CD4-positive, alpha-beta T cell treated with Interleukin-4 for 1 hour (primary cell): ENCODE results near the gene KRTAP2-2.
"Not testable (repeated sequence)": the region's sequence is repeated elsewhere in the genome, so short reads cannot be mapped to it uniquely, and the experiment has no call there.

Source experiments
- DNase-seq, 2 donors: peaks; one replicate each; pipeline ENCODE4 v3.0.0-alpha.2; 2020 to 2022

KRTAP2-2 gene

DNA sequence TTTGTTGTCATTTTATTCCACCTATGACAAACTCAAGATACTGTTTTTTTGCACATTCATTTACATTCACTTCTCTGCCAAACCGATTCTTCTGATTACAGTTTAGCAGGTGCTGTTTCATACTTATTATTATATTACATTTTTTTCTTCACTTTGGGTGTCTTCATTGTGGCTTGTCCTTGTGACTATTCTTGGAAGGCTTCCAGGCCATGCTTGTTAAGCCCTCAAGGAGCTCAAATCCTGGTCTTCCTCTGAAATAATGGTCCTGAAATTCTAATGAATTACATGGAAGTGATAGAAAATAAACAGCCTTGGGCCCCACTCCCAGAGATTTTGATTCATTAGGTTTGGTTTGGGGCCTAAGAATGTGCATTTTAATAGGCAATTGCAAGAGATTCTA lies 9.3 kb upstream of the KRTAP2-2 start:
- no peak for DNase-seq

DNA sequence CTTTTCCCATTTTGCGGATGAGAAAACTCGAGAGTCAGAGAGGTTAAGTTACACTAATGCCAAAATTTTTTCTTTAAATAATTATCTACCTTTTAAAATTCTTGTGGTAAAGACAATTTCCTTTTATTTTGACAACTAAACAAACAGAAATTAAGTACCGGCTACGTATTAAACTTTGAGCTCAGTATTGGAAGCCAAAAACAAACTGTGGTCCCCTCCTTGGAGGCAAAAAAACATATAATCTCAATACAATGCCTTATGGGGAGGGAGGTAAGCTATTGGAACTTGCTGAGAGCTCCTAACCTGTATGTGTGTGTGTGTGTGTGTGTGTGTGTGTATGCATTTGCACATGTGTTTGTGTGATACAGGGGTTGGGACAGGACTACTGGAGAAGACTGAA lies 8.4 kb upstream of the KRTAP2-2 start:
- no peak for DNase-seq

DNA sequence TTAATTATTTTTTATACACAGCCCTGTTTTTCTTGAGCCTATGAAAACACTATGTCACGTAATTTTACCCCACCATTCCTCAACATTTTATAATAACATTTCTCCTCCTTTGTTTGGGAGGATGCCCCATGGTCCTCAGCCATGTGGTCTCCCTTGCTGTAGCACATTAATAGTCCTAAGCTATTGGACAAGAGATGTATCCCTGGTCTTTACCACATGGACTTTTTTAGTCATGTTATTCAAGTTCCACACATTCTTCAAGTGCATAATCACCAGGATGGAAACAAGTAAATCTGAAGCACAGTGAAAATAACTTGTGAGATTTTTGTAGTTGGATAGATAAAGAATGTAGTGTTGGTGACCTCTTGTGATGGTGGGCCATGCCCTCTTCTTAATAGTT lies 6.9 kb upstream of the KRTAP2-2 start:
- DNase-seq, result no peak

DNA sequence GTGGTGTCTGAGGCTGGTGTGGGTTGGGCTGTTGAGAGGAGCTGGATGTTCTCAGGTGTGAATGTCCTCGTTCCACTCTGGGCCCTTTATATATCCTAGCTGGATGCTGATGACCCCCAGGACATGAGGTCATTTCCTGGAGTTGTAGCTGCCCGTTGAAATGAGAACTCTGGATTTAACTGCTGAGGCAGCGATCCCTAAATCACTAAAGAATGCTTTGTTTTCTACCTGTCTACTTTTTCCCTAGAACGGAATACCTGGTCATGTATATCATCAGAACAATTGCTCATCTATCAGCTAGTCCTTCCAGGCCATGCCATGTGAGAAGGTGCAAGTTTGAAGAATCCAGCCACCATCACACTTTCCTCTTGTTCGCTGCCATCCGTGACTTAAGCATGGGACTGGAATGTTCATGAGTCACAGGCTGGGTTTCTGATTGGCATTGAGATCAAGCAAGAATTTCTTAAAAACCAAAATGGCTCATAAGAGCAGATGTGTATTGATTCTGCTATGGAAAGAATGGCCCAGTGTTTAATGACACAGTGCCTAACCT lies 5.1 kb upstream of the KRTAP2-2 start, which contains the start of gene KRTAP2-3:
Gene KRTAP2-3 (minus strand): TSS at position 63 of the 553 bp plus-strand sequence. CDS start 64 bp downstream, outside the sequence.
- no peak for DNase-seq

DNA sequence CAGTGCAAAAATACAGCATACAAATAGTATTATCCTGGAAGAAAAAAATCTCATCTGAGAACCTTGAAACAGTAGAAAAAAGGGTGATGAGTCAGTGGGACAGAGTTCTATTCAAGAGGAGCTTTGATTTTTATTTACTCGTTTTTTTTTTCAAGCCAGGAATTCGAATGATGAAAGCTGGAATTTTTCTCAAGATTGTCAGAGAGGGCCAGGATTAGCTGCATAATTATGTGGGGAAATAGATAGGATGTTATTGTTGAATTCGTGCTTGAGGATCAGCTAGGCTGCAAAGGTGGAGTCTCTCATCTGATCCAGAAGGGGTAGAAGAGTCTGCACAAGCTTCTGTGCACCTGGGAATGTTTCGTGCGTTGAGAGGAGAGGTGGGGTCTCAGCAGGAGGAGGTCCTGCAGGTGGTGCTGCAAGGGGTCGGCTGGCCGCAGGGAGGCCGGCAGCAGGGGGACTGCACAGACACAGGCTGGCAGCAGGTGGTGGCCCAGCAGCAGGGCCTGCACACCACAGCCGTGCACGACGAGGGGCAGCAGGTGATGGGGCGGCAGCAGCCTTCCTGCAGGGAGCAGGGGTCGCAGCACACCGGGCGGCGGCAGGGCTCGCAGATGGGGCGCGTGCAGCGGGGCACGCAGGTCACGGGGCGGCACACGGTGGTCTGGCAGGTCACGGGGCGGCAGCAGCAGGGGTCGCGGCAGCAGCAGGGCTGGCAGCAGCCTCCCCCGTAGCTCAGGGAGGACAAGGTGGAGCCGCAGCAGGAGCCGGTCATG lies 4.4 kb upstream of the KRTAP2-2 start:
- not testable (repeated sequence) for DNase-seq

DNA sequence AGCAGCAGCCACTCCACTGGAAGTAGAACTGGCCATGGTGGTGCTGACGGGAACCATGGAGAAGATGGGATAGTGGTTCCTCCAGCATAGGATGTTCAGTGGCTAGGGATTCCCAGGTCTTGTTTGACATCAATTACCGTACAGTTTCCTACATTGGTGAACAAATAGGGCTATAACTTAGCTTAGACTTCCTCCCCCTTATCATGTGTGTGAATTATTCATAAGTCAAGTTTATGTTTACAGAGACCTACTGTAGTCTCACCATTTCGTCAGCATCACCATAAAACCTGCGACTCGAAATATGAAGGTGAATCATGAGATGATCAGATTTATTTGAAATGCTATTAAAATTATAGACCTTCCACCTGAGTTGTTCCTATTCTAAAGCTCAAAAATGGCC lies 3.7 kb upstream of the KRTAP2-2 start:
- DNase-seq, result no peak

DNA sequence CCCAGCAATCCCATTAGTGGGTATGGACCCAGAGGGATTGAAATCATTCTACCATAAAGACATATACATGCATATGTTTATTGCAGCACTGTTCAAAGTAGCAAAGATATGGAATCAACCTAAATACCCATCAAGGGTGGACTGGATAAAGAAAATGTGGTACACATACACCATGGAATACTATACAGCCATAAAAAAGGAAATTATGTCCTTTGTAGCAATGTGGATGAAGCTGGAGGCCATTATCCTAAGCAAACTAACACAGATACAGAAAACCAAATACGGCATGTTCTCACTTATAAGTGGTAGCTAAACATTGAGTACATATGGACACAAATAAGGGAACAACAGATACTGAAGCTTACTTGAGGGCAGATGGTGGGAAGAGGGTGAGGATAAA lies 2.5 kb upstream of the KRTAP2-2 start:
- DNase-seq, result no peak

DNA sequence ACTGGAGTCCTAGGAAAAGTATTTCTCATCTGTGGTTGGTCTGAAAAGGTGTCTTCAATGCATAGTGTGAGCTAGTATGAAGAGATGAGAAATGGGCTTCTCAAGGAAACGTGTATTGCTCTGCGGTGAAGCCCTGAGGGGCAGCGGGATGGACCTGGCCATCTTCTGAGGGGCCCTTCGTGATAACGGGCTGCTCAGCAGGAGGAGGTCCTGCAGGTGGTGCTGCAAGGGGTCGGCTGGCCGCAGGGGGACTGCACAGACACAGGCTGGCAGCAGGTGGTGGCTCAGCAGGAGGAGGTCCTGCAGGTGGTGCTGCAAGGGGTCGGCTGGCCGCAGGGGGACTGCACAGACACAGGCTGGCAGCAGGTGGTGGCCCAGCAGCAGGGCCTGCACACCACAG lies 474 bp downstream of the KRTAP2-2 start:
- not testable (repeated sequence) for DNase-seq

DNA sequence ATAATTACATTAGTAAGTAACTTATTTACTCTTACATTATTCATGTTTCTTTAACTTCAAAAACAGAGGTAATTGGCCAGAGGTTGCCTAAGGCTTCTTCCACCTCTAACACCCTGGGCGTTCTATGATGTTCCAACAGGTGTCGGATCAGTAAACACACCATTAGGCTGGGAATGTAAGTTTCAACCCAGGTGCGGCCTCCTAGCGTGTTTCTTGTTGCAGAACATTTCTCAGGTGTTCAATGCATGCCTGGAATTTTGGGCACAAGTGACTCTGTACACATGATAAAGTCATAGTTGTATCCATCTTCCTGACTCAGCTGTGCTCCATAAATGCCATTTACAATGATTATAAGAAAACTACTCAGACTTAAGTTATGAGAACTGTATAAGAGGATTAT lies 1.0 kb downstream of the KRTAP2-2 start:
- no peak for DNase-seq

DNA sequence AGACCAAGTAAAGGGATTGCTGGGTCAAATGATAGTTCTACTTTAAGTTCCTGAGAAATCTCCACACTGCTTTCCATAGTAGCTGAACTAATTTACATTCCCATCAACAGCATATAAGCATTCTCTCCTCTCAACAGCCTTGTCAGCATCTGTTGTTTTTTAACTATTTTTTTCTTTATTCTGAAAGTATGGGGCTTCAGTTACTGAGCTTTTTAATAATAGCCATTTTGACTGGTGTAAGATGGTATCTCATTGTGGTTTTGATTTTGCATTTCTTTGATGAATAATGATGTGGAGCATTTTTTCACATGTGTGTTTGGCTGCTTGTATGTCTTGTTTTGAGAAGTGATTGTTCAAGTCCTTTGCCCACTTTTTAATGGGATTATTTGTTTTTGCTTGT lies 2.5 kb downstream of the KRTAP2-2 start:
- no peak for DNase-seq

DNA sequence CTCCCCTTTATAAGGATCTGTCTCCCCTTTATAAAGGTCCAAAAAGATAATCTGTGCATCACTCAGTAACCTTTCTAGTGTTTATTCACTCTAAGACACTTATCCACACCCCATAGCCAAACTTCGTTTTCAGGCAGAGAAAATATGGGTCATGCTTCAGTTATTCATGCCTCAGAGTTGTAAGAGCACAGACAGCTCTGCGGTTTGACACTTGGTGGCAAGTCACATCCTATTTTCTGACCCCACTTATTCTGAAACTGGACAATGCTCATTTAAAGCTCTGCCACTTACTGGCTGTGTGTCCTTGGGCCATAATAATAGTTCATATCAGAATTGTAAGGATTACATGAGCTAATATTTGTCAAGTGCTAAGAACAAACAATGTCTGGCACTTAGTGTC lies 5.9 kb downstream of the KRTAP2-2 start:
- no peak for DNase-seq

DNA sequence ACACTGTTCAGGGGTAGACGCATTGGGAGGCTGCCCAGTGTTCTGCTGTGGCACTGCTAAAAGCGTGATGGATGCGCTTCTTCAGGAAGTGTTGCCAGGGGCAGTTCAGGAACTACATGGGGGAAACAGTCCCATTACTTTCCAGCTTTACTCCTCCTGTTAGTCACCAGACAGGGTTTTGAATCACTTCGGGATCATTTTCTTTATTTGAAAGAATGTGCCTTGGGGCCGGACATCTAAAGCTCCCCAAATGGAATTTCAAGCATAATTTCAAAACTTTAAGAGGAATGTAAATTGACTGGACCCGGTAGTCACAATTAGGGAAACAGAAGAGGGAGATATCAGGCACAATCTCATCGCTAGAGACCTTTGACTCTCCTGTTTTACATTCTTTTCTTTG lies 6.6 kb downstream of the KRTAP2-2 start:
- no peak for DNase-seq

DNA sequence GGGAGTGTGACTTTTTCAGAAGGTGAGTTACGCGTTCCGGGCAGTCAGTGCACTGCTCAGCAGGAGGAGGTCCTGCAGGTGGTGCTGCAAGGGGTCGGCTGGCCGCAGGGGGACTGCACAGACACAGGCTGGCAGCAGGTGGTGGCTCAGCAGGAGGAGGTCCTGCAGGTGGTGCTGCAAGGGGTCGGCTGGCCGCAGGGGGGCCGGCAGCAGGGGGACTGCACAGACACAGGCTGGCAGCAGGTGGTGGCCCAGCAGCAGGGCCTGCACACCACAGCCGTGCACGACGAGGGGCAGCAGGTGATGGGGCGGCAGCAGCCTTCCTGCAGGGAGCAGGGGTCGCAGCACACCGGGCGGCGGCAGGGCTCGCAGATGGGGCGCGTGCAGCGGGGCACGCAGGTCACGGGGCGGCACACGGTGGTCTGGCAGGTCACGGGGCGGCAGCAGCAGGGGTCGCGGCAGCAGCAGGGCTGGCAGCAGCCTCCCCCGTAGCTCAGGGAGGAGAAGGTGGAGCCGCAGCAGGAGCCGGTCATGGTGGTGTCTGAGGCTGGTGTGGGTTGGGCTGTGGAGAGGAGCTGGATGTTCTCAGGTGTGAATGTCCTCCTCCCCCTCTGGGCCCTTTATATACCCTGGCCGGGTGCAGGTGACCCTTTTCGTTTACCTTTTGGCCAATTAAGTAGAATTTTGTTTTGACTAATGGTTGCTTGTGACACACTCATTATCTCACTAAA lies 8.1 kb downstream of the KRTAP2-2 start, which contains the start of gene KRTAP2-1:
Gene KRTAP2-1 (minus strand): TSS at position 582 of the 731 bp plus-strand sequence. CDS start 49 bp downstream, at position 533.
- DNase-seq, result not testable (repeated sequence)

DNA sequence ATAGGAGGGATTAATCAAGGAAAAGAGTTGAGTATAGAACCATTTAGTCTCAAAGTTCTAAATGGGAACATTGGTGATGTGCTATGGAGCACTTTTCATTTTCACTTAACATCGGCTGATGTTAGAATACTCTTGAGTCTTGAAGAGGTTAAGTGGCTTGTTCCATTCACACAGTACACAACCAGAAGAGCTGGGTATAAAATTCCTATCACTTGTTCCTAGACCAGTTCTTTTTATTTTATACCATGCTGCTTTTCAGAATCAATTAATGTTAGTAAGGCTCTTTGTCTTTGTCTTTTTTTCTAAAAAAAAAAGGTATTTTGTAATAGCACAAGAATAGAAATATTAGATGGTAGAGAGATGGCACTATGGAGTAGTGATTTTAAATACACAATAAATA lies 12.1 kb downstream of the KRTAP2-2 start:
- DNase-seq, result no peak

DNA sequence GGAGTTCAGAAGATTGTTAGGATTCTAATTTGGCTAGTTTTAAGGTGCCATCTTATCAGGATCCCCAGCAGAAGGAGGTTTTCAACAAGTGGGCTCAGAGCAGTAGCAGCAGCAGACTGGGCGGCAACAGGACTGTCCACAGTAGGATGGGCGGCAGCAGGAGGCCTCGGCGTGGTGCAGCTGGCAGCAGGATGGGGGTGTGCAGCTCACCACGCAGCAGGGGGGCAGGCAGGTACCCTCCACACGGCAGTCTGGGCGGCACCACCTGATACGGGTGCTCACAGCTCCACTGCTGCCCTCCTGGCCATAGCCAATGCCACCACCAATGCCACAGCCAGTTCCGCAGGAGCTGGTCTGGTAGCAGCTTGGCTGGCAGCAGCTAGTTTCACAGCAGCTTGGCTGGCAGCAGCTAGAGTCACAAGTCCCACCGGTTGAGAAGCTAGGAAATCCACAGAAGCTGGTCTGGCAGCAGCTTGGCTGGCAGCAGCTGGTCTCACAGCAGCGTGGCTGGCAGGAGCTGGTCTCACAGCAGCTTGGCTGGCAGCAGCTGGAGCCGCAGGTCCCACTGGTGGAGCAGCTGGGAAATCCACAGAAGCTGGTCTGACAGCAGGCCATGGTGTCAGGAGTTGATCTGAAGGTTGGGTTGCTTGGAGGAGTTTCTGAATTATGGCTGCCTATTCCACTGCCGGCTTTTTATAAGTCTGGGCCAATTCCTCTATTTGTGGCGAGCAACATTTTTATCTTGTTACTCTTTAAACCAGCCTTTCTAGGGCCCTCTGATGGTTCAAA lies 14.1 kb downstream of the KRTAP2-2 start, which contains the start of gene KRTAP1-1:
Gene KRTAP1-1 (minus strand): TSS at position 668 of the 789 bp plus-strand sequence. CDS start 53 bp downstream, at position 615.
- not testable (repeated sequence) for DNase-seq

DNA sequence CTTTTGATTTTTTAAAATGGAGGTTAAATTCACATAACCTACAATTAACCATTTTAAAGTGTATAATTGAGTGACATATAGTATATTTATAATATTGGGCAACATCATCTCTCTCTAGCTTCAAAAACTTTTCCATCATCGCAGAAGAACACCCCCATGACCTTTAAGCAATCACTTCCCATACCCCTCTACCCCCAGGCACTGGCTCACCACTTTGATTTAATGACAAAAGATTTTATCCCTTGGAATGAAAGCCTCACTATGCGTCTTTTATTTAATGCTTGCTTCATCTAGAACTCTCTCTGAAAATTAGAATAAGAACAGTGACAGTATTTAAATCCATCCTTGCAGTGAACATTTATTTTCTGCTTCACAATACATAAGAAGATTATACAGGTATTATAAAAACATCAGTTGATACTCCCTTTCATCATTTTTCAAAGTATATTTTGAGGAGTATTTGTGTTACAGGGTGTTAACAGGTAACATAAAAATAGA lies 17.1 kb downstream of the KRTAP2-2 start:
- DNase-seq, result no peak

DNA sequence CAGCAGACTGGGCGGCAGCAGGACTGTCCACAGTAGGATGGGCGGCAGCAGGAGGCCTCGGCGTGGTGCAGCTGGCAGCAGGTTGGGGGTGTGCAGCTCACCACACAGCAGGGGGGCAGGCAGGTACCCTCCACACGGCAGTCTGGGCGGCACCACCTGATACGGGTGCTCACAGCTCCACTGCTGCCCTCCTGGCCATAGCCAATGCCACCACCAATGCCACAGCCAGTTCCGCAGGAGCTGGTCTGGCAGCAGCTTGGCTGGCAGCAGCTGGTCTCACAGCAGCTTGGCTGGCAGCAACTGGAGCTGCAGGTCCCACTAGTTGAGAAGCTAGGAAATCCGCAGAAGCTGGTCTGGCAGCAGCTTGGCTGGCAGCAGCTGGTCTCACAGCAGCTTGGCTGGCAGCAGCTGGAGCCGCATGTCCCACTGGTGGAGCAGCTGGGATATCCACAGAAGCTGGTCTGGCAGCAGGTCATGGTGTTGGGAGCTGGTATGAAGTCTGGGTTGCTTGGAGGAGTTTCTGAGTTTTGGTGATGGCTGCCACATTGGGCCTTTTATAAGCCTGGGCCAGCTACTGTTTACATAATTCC lies 20.6 kb downstream of the KRTAP2-2 start, which contains the start of gene KRTAP1-3:
Gene KRTAP1-3 (minus strand): TSS at position 529 of the 590 bp plus-strand sequence. CDS start 53 bp downstream, at position 476.
- not testable (repeated sequence) for DNase-seq

DNA sequence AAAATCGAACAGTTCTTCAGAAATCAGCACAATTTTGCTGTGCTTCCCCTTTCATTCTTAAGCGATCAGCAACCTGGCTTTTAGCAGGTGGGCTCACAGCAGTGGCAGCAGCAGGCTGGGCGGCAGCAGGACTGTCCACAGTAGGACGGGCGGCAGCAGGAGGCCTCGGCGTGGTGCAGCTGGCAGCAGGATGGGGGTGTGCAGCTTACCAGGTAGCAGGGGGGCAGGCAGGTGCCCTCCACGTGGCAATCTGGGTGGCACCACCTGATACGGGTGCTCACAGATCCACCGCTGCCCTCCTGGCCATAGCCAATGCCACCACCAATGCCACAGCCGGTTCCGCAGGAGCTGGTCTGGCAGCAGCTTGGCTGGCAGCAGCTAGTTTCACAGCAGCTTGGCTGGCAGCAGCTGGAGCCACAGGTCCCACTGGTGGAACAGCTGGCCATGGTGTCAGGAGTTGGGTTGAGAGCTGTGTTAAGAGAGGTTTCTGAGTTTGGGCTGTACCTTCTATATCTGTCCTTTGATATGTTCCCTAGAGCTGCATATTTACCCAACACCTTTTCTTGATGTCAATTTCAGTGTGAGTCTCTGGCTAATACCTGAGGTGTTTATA lies 25.3 kb downstream of the KRTAP2-2 start, which contains the start of gene KRTAP1-4:
Gene KRTAP1-4 (minus strand): TSS at position 563 of the 613 bp plus-strand sequence. CDS start 117 bp downstream, at position 446.
- DNase-seq, result no peak

DNA sequence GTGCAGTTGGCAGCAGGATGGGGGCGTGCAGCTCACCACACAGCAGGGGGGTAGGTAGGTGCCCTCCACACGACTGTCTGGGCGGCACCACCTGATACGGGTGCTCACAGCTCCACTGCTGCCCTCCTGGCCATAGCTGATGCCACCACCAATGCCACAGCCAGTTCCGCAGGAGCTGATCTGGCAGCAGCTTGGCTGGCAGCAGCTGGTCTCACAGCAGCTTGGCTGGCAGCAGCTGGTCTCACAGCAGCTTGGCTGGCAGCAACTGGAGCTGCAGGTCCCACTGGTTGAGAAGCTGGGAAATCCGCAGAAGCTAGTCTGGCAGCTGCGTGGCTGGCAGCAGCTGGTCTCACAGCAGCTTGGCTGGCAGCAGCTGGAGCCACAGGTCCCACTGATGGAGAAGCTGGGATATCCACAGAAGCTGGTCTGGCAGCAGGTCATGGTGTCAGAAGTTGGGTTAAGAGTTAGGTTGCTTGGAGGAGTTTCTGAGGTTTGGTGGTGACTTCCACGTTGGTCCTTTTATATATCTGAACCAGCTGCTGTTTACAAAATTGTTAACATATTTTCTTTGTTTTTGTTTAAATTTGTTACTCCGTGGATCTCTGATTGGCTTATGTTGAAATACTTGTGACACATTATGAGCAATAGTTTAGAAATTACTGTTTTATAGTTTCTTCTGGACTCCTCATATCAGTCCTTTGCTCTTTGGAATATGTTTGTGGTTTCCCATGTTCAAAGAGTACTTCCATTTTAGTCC lies 28.1 kb downstream of the KRTAP2-2 start, which contains the start of gene KRTAP1-5:
Gene KRTAP1-5 (minus strand): TSS at position 494 of the 757 bp plus-strand sequence. CDS start 53 bp downstream, at position 441.
- no peak for DNase-seq

DNA sequence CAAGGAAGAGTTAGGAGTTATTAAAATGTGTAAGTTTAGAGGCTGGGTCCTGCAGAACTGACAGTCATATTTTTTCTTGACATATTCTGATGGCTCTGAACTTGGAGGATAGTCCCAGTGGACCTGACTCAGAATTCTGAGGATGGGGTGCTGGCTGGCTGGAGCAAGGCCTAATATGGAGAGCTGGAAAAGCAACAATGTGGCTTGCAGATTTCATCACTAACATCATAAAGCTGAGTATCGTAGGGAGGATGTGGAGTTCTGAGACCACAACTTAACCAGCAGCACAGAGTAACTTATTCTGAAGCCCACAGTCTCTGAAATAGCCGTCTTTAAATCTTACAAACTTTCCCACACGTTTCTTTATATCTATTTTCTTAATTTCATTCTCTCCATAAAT lies 30.3 kb downstream of the KRTAP2-2 start:
- no peak for DNase-seq
